PC-9 (cell line): ENCODE data around the gene TGFBR3L. TPM values are rescaled to one million over a fixed set of nuclear protein-coding genes. Genes with fewer than 3 reads are reported as not detected.

Experiments
- BruUV-seq: library from RNA; stranded (reverse); fragments of 400-500 nt; replicated peaks from 2 replicates; lab custom pipeline; 2021; lab: Mats Ljungman, UMichigan
- CTCF ChIA-PET: fragments of 300-600 bp; sonication (Branson Sonifier 250); formaldehyde crosslinking; loops from one replicate; lab custom pipeline; 2022; ENCODE audit warnings: antibody characterized with exemption; lab: Charles Lee
- POLR2A ChIA-PET: fragments of 300-600 bp; sonication (Branson Sonifier 250); formaldehyde crosslinking; loops from one replicate; lab custom pipeline; 2022; ENCODE audit warnings: antibody characterized with exemption; ENCODE audit not compliant: unreplicated experiment; lab: Charles Lee
- DNase-seq, 2 experiments: peaks; one replicate each; pipeline versions ENCODE4 v3.0.0 to v3.0.0-alpha.2; 2015 to 2022; ENCODE audit warnings: mixed read lengths in 1 of 2
- H2AFZ ChIP-seq: fragments of 200-600 bp; sonication (generic); 2 replicates; pipeline ENCODE4 v1.8.1; 2017; ENCODE audit warnings: antibody characterized with exemption
- H3F3A ChIP-seq: fragments of 200-600 bp; sonication (generic); 2 replicates; pipeline ENCODE4 v1.8.1; 2017; ENCODE audit warnings: antibody characterized with exemption, mild to moderate bottlenecking, low read depth; ENCODE audit not compliant: insufficient read depth
- H3K27ac ChIP-seq: fragments of 200-600 bp; sonication (generic); 2 replicates; pipeline ENCODE4 v1.6.1; 2016; ENCODE audit warnings: mixed run types
- H3K27me3 ChIP-seq: fragments of 200-600 bp; sonication (generic); 2 replicates; pipeline ENCODE4 v1.6.1; 2016; ENCODE audit warnings: low read depth, mixed run types; ENCODE audit not compliant: insufficient read depth
- H3K36me3 ChIP-seq: fragments of 200-600 bp; sonication (generic); 2 replicates; pipeline ENCODE4 v1.6.1; 2016; ENCODE audit warnings: low read depth, mixed run types
- H3K4me1 ChIP-seq: fragments of 200-600 bp; sonication (generic); replicated peaks from 2 replicates; pipeline ENCODE4 v1.6.1; 2016; ENCODE audit warnings: mixed run types; ENCODE audit not compliant: insufficient read depth
- H3K4me2 ChIP-seq: fragments of 200-600 bp; sonication (generic); 2 replicates; pipeline ENCODE4 v1.6.1; 2017; ENCODE audit warnings: mixed run types
- H3K4me3 ChIP-seq: fragments of 200-600 bp; sonication (generic); 2 replicates; pipeline ENCODE4 v1.6.1; 2016; ENCODE audit warnings: mixed run types
- H3K79me2 ChIP-seq: fragments of 200-600 bp; sonication (generic); 2 replicates; pipeline ENCODE4 v1.6.1; 2017; ENCODE audit warnings: low read depth, mixed run types
- H3K9me2 ChIP-seq: fragments of 200-600 bp; sonication (generic); 2 replicates; pipeline ENCODE4 v1.8.1; 2017; ENCODE audit warnings: mild to moderate bottlenecking; ENCODE audit not compliant: insufficient read depth
- H3K9me3 ChIP-seq: fragments of 200-600 bp; sonication (generic); 2 replicates; pipeline ENCODE4 v1.8.1; 2016; ENCODE audit warnings: low read depth; ENCODE audit not compliant: insufficient read depth
- H4K20me1 ChIP-seq: fragments of 200-600 bp; sonication (generic); 2 replicates; pipeline ENCODE4 v1.8.1; 2017; ENCODE audit not compliant: insufficient read depth
- EZH2 ChIP-seq: fragments of 200-600 bp; sonication (generic); IDR thresholded peaks from 2 replicates; pipeline ENCODE4 v1.8.0; 2017; ENCODE audit warnings: antibody characterized with exemption, low read depth
- intact Hi-C: fragments of 100-400 bp; cut with micrococcal nuclease; formaldehyde crosslinking; loops from one replicate; pipeline ENCODE4 v1.10.0; 2022; ENCODE audit not compliant: unreplicated experiment
- total RNA-seq: library from RNA; stranded (reverse); gene quantifications from 2 replicates; pipeline ENCODE4 v1.2.3, GENCODE V29; 2021
- TF ChIP-seq, protein P1 (sequence below): fragments of 200-600 bp; sonication (generic); conservative IDR thresholded peaks from 2 replicates; pipeline ENCODE4 v1.6.1; 2017; ENCODE audit warnings: mixed run types, antibody characterized with exemption, mild to moderate bottlenecking, moderate library complexity

Gene TGFBR3L
- total RNA-seq, 1 experiment from 2014 or later = 2.3 TPM

DNA sequence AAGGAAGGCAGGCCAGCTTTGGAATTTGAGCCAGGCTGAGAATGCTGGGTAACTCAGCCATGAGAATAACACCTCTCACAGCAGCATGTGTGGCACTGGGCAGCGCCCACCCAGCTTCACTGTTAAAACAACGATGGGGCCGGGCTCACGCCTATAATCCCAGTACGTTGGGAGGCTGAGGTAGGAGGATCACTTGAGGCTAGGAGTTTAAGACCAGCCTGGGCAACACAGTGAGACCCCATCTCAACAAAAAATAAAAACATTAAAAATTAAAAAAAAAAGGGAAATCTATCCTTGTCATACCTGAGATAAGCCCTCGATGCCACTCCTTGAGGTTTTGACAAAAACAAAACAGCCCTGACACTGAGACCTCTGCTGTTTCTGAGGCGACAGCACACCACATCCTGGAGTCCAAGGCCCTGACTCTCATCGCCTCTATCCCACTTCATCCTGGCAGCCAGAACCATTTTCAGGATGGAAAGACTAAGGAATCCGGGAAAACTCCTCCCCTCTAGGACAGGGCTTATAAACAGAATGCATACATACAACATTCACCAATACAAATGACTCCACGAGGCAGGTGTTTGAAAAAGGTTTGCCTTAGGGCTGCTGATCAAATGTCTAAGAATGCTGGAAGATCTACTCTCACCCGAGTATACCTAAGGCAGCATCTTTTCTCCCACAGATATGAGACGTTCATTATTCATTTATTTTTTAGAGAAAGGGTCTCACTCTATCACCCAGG is 51.5 kb downstream of the TGFBR3L start:
- no peak for TF ChIP-seq EZH2
- TF ChIP-seq, protein P1, sequence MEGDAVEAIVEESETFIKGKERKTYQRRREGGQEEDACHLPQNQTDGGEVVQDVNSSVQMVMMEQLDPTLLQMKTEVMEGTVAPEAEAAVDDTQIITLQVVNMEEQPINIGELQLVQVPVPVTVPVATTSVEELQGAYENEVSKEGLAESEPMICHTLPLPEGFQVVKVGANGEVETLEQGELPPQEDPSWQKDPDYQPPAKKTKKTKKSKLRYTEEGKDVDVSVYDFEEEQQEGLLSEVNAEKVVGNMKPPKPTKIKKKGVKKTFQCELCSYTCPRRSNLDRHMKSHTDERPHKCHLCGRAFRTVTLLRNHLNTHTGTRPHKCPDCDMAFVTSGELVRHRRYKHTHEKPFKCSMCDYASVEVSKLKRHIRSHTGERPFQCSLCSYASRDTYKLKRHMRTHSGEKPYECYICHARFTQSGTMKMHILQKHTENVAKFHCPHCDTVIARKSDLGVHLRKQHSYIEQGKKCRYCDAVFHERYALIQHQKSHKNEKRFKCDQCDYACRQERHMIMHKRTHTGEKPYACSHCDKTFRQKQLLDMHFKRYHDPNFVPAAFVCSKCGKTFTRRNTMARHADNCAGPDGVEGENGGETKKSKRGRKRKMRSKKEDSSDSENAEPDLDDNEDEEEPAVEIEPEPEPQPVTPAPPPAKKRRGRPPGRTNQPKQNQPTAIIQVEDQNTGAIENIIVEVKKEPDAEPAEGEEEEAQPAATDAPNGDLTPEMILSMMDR = no peak
- no peaks in the 10 kb centered on the region for H3K79me2 ChIP-seq
- ChIA-PET POLR2A (interaction anchor here (0.7 kb wide), 1 partner anchor 287 kb away, joined by 3 read pairs; no protein-coding TSS in a partner anchor), CTCF (no interaction called here)
- H4K20me1 ChIP-seq = peaks cover 24% of the 10 kb centered on the region
- intact Hi-C loops = no loop called here
- peaks cover 19% of the 10 kb centered on the region for H3F3A ChIP-seq
- H3K9me2 ChIP-seq = no peaks in the 10 kb centered on the region
- H3K4me3 ChIP-seq = no peak overlapping the region
- H3K4me1 ChIP-seq = no peaks in the 10 kb centered on the region
- H3K4me2 ChIP-seq = no peak overlapping the region
- no peaks in the 10 kb centered on the region for H3K27me3 ChIP-seq
- no peak overlapping the region for H3K27ac ChIP-seq
- DNase-seq = no peak
- no peak overlapping the region for H2AFZ ChIP-seq
- no peaks in the 10 kb centered on the region for H3K9me3 ChIP-seq
- H3K36me3 ChIP-seq = peaks cover 22% of the 10 kb centered on the region
- no TSS peak for BruUV-seq

DNA sequence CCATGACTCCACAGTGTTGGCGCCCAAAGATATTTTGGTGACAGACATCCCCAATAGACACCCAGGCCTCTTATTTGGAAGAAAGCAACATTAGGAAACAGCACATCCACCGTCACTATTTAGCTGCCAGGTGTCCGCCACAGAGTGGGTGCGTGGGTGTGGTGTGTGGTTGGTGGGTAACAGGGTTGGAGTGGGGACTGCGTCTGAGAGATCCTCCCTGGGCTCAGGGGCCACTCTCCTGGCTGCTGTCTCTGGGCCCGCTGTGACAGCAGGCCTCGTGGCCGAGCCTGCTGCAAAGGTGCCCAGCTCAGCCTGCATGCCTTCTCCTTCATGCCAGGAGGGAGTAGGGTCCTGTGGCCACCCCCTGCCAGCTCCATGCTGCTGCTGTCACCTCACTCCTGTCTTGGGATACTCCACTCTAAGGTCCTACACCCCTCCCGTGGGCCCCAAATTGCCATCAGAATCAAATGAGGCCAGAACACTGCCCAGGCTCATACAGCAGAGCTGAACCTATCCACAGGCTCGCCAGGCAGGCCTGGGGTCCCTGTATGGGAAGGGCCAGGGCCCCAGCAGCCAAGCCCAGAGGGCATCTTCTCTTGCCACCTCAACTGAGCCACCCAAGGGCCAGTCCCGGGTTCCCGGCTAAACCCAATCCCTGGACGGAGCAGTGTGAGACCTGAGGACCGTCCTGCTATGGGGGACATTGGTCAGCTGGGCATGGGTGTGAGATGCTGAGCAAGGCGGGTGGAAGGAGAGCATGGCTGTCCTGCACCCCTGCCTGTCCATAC is 53.6 kb downstream of the TGFBR3L start:
- peaks cover 22% of the 10 kb centered on the region for H3K36me3 ChIP-seq

More for the DNA sequence above, 53.6 kb downstream of the TGFBR3L start:
- H3K4me3 ChIP-seq = no peak overlapping the region
- CTCF ChIA-PET = no interaction called here
- no peaks in the 10 kb centered on the region for H3K27me3 ChIP-seq
- peaks cover 35% of the 10 kb centered on the region for H4K20me1 ChIP-seq
- no peaks in the 10 kb centered on the region for H3K9me2 ChIP-seq
- H3F3A ChIP-seq = peaks cover 24% of the 10 kb centered on the region
- no peak overlapping the region for H3K4me2 ChIP-seq
- H3K27ac ChIP-seq = no peak overlapping the region
- H3K79me2 ChIP-seq = no peaks in the 10 kb centered on the region
- no TSS peak for BruUV-seq
- intact Hi-C loops = no loop called here
- H3K4me1 ChIP-seq = no peaks in the 10 kb centered on the region
- TF ChIP-seq, protein P1 = no peak
- no peak for TF ChIP-seq EZH2
- no peaks in the 10 kb centered on the region for H3K9me3 ChIP-seq
- H2AFZ ChIP-seq = no peak overlapping the region
- no peak for DNase-seq
- POLR2A ChIA-PET = no interaction called here

Other genes with a start within 250 kb of the TGFBR3L start
- gene RETN, start 245.8 kb upstream of the TGFBR3L start, total RNA-seq = not detected in 2 replicates
- gene MCEMP1, start 237.7 kb upstream of the TGFBR3L start, total RNA-seq = not detected in 2 replicates
- 81.2 and 103 TPM in 2 replicates for gene TRAPPC5, start 234.0 kb upstream of the TGFBR3L start, total RNA-seq
- not detected in 2 replicates for gene FCER2, start 212.7 kb upstream of the TGFBR3L start, total RNA-seq
- not detected in 2 replicates for gene CLEC4G, start 182.7 kb upstream of the TGFBR3L start, total RNA-seq
- gene CD209, start 167.3 kb upstream of the TGFBR3L start, total RNA-seq = not detected in 2 replicates
- gene CLEC4M, start 151.6 kb upstream of the TGFBR3L start, total RNA-seq = not detected in 2 replicates
- gene EVI5L, start 84.6 kb upstream of the TGFBR3L start, total RNA-seq = 13.1 and 19.2 TPM in 2 replicates
- gene PRR36, start 40.4 kb upstream of the TGFBR3L start, total RNA-seq = 12.9 and 20.3 TPM in 2 replicates
- gene LRRC8E, start 26.3 kb upstream of the TGFBR3L start, total RNA-seq = 24.1 and 24.4 TPM in 2 replicates
- gene MAP2K7, start 11.0 kb upstream of the TGFBR3L start, total RNA-seq = 52.4 and 54.0 TPM in 2 replicates
- gene SNAPC2, start 5.5 kb downstream of the TGFBR3L start, total RNA-seq = 37.5 and 42.1 TPM in 2 replicates
- gene CTXN1, start 11.3 kb downstream of the TGFBR3L start, total RNA-seq = 54.5 and 71.2 TPM in 2 replicates
- 72.8 and 74.6 TPM in 2 replicates for gene TIMM44, start 28.8 kb downstream of the TGFBR3L start, total RNA-seq
- gene ELAVL1, start 90.8 kb downstream of the TGFBR3L start, total RNA-seq = 101 and 108 TPM in 2 replicates
- gene CCL25, start 137.9 kb downstream of the TGFBR3L start, total RNA-seq = not detected in 2 replicates
- 0.05 TPM in 1 of 2 replicates, not detected in the other for gene FBN3, start 234.8 kb downstream of the TGFBR3L start, total RNA-seq